Progenitor cell of endocrine pancreas (in vitro differentiated cells): ENCODE results near the gene MORC4. TPM values are rescaled to one million over a fixed set of nuclear protein-coding genes. Genes with fewer than 3 reads are reported as not detected.
A peak's percentile ranks its signal among the peaks of the same experiment; 100 is the strongest.

Source experiments
- DNase-seq: peaks from one replicate; pipeline ENCODE4 v3.0.0; 2021; ENCODE audit warnings: low spot score; ENCODE audit not compliant: unreplicated experiment
- H3K27ac Mint-ChIP-seq: 2 replicates; pipeline ENCODE4 v1.8.0; 2021; ENCODE audit warnings: mild to moderate bottlenecking, moderate library complexity, mixed read lengths
- H3K27me3 Mint-ChIP-seq: 2 replicates; pipeline ENCODE4 v1.8.0; 2021; ENCODE audit warnings: mixed read lengths
- H3K36me3 Mint-ChIP-seq: 2 replicates; pipeline ENCODE4 v1.8.0; 2022; ENCODE audit warnings: mixed read lengths; ENCODE audit not compliant: insufficient read depth
- H3K4me1 Mint-ChIP-seq: 2 replicates; pipeline ENCODE4 v1.8.0; 2021; ENCODE audit warnings: low read depth, mixed read lengths
- H3K4me3 Mint-ChIP-seq: 2 replicates; pipeline ENCODE4 v1.8.0; 2021; ENCODE audit warnings: low read depth, mild to moderate bottlenecking, moderate library complexity, mixed read lengths
- H3K9me3 Mint-ChIP-seq: 2 replicates; pipeline ENCODE4 v1.8.0; 2021; ENCODE audit warnings: low read depth, mixed read lengths
- CTCF ChIP-seq: fragments of 200-600 bp; sonication (generic); IDR thresholded peaks from one replicate; pipeline ENCODE4 v1.5.0; 2021; ENCODE audit warnings: antibody characterized with exemption, mild to moderate bottlenecking; ENCODE audit not compliant: unreplicated experiment
- total RNA-seq: library from RNA; stranded (reverse); gene quantifications from 2 replicates; pipeline ENCODE4 v1.2.1, GENCODE V29; 2021

The MORC4 gene
- total RNA-seq, 1 donor from 2014 or later: 15.8 TPM

- Mint-ChIP-seq H3K36me3 (no peaks in the 10 kb centered on the region), H3K27me3 (no peaks in the 10 kb centered on the region), H3K4me3 (no peak overlapping the region), H3K4me1 (no peaks in the 10 kb centered on the region), H3K27ac (no peak overlapping the region), H3K9me3 (peaks cover 17% of the 10 kb centered on the region)
- TF ChIP-seq CTCF: no peak
- no peak for DNase-seq
These were observed 8.0 kb upstream of the MORC4 start for GRCh38 chrX:107008034-107008433.

GRCh38 chrX:106999002-106999975 is 723 bp downstream of the MORC4 start:
- H3K27ac Mint-ChIP-seq: peak overlapping the region; percentile 49
- TF ChIP-seq CTCF: peak; percentile 47
- no peak for DNase-seq
- H3K4me1 Mint-ChIP-seq: peaks cover 6% of the 10 kb centered on the region
- peaks cover 26% of the 10 kb centered on the region for H3K9me3 Mint-ChIP-seq
- no peaks in the 10 kb centered on the region for H3K36me3 Mint-ChIP-seq
- no peaks in the 10 kb centered on the region for H3K27me3 Mint-ChIP-seq
- peak overlapping the region; percentile 82 for H3K4me3 Mint-ChIP-seq

GRCh38 chrX:106997611-106998010 is 2.4 kb downstream of the MORC4 start:
- Mint-ChIP-seq H3K27me3 (no peaks in the 10 kb centered on the region), H3K27ac (no peak overlapping the region), H3K4me3 (no peak overlapping the region), H3K4me1 (peaks cover 6% of the 10 kb centered on the region), H3K36me3 (no peaks in the 10 kb centered on the region), H3K9me3 (peaks cover 28% of the 10 kb centered on the region)
- DNase-seq: no peak
- TF ChIP-seq CTCF: no peak

GRCh38 chrX:106995678-106996077 is 4.3 kb downstream of the MORC4 start:
- H3K36me3 Mint-ChIP-seq: peaks cover 7% of the 10 kb centered on the region
- no peak for TF ChIP-seq CTCF
- no peak overlapping the region for H3K4me3 Mint-ChIP-seq
- H3K27me3 Mint-ChIP-seq: no peaks in the 10 kb centered on the region
- peaks cover 34% of the 10 kb centered on the region for H3K9me3 Mint-ChIP-seq
- H3K27ac Mint-ChIP-seq: no peak overlapping the region
- peaks cover 6% of the 10 kb centered on the region for H3K4me1 Mint-ChIP-seq
- no peak for DNase-seq

DNA sequence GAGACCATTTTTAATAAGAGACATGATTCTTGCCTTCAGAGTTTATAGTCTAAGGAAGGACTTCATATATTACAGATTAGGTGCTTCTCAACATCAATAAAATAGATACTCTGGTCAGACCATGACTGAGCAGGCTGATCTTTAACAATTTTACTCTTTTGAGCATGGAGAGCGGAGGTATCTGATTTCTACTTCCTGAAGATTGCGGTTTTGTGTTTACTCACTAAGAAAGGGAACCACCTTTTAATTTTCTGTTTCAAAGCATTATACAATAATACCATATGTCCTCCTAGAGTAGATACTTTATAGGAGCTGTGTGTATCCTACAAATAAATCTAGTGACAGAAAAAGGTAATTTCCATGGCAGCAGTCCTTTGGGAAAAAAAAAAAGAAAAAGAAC is 12.5 kb downstream of the MORC4 start:
- Mint-ChIP-seq H3K9me3 (peaks cover 9% of the 10 kb centered on the region), H3K27me3 (no peaks in the 10 kb centered on the region), H3K4me1 (no peaks in the 10 kb centered on the region), H3K4me3 (no peak overlapping the region), H3K36me3 (peaks cover 7% of the 10 kb centered on the region), H3K27ac (no peak overlapping the region)
- no peak for DNase-seq
- no peak for TF ChIP-seq CTCF
